SKM-1 (cell line): ENCODE data around the gene RNASE1.
A peak's percentile ranks its signal among the peaks of the same experiment; 100 is the strongest.

ENCODE experiments used
- DNase-seq: peaks from one replicate; lab custom pipeline; 2025; ENCODE audit not compliant: unreplicated experiment; lab: John Stamatoyannopoulos, UW

RNASE1 gene

GRCh38 chr14:20808162-20808483 is 5.5 kb upstream of the RNASE1 start:
- DNase-seq = no peak

- no peak for DNase-seq
These were observed 4.9 kb upstream of the RNASE1 start for GRCh38 chr14:20807304-20808161.

- DNase-seq = no peak
These were observed 2.8 kb upstream of the RNASE1 start for GRCh38 chr14:20805485-20805884.

GRCh38 chr14:20803223-20803622 is 579 bp upstream of the RNASE1 start:
- no peak for DNase-seq

GRCh38 chr14:20801726-20802125 is 918 bp downstream of the RNASE1 start:
- DNase-seq = no peak

GRCh38 chr14:20799892-20800544 is 2.6 kb downstream of the RNASE1 start:
- DNase-seq = no peak

- DNase-seq = no peak
These were observed 3.2 kb downstream of the RNASE1 start for GRCh38 chr14:20799456-20799891.

- no peak for DNase-seq
These were observed 3.7 kb downstream of the RNASE1 start for GRCh38 chr14:20798932-20799331.

GRCh38 chr14:20798318-20798717 is 4.3 kb downstream of the RNASE1 start:
- no peak for DNase-seq

GRCh38 chr14:20797164-20797563 is 5.5 kb downstream of the RNASE1 start:
- no peak for DNase-seq

GRCh38 chr14:20794644-20795369 is 7.8 kb downstream of the RNASE1 start:
- DNase-seq = peak; percentile 6

GRCh38 chr14:20792556-20792955 is 10.1 kb downstream of the RNASE1 start:
- DNase-seq = no peak

- DNase-seq = no peak
These were observed 11.0 kb downstream of the RNASE1 start for GRCh38 chr14:20791597-20791996.

GRCh38 chr14:20791187-20791586 is 11.5 kb downstream of the RNASE1 start:
- no peak for DNase-seq

GRCh38 chr14:20790464-20791116 is 12.1 kb downstream of the RNASE1 start:
- DNase-seq = no peak

GRCh38 chr14:20789230-20789813 is 13.3 kb downstream of the RNASE1 start:
- DNase-seq = no peak

- DNase-seq = no peak
These were observed 15.6 kb downstream of the RNASE1 start for GRCh38 chr14:20787025-20787424.

GRCh38 chr14:20782280-20782890 is 20.3 kb downstream of the RNASE1 start:
- DNase-seq = no peak

- DNase-seq = no peak
These were observed 20.8 kb downstream of the RNASE1 start for GRCh38 chr14:20781803-20782202.

GRCh38 chr14:20775901-20776300 is 26.7 kb downstream of the RNASE1 start:
- no peak for DNase-seq

- DNase-seq = no peak
These were observed 27.6 kb downstream of the RNASE1 start for GRCh38 chr14:20775043-20775442.
